Fibroblast of lung (primary cell): ENCODE measurements around the gene PDK3. TPM values are rescaled to one million over a fixed set of nuclear protein-coding genes. Genes with fewer than 3 reads are reported as not detected.

Experiments
- DNase-seq, 2 donors: peaks; one replicate each; pipeline versions ENCODE4 v3.0.0 to v3.0.0-alpha.2; 2010; ENCODE audit warnings: low read depth in 2 of 2
- H2AFZ ChIP-seq: 2 replicates; pipeline ENCODE4 v1.5.1; 2012; ENCODE audit warnings: low read length, control low read depth, inconsistent platforms
- H3K27ac ChIP-seq: 2 replicates; pipeline ENCODE4 v1.5.1; 2011; ENCODE audit warnings: low read length, control low read depth; ENCODE audit not compliant: insufficient read depth
- H3K27me3 ChIP-seq: 2 replicates; pipeline ENCODE4 v1.5.1; 2011; ENCODE audit warnings: mild to moderate bottlenecking, low read length; ENCODE audit not compliant: control insufficient read depth, insufficient read depth
- H3K36me3 ChIP-seq: 2 replicates; pipeline ENCODE4 v1.5.1; 2011; ENCODE audit warnings: low read length; ENCODE audit not compliant: control insufficient read depth, insufficient read depth
- H3K4me1 ChIP-seq: 2 replicates; pipeline ENCODE4 v1.5.1; 2011; ENCODE audit warnings: low read length; ENCODE audit not compliant: control insufficient read depth, insufficient read depth; ENCODE audit errors: extremely low read depth
- H3K4me2 ChIP-seq: 2 replicates; pipeline ENCODE4 v1.5.1; 2011; ENCODE audit warnings: low read length, control low read depth; ENCODE audit not compliant: insufficient read depth; ENCODE audit errors: extremely low read depth
- H3K4me3 ChIP-seq, 4 experiments: fragments of 200-600 bp in 1 of 4; sonication (generic) in 1 of 4; replicated peaks in 1 of 4; 2 replicates each; pipeline ENCODE4 v1.5.1; 2011 to 2016; ENCODE audit warnings: low read length in 4 of 4, low read depth in 3 of 4, mild to moderate bottlenecking in 3 of 4, control low read depth in 2 of 4, inconsistent platforms in 1 of 4, mixed read lengths in 1 of 4; ENCODE audit not compliant: insufficient read depth in 1 of 4; ENCODE audit errors: control extremely low read depth in 1 of 4
- H3K79me2 ChIP-seq: 2 replicates; pipeline ENCODE4 v1.5.1; 2012; ENCODE audit warnings: mild to moderate bottlenecking, low read length, inconsistent platforms; ENCODE audit not compliant: control insufficient read depth, insufficient read depth
- H3K9ac ChIP-seq: 2 replicates; pipeline ENCODE4 v1.5.1; 2011; ENCODE audit warnings: mild to moderate bottlenecking, low read length, control low read depth; ENCODE audit not compliant: insufficient read depth
- H3K9me3 ChIP-seq: 2 replicates; pipeline ENCODE4 v1.5.1; 2012; ENCODE audit warnings: low read depth, low read length; ENCODE audit not compliant: control insufficient read depth, insufficient read depth
- H4K20me1 ChIP-seq: 2 replicates; pipeline ENCODE4 v1.5.1; 2011; ENCODE audit warnings: low read length; ENCODE audit not compliant: control insufficient read depth, insufficient read depth; ENCODE audit errors: extremely low read depth
- CTCF ChIP-seq, 2 donors: IDR thresholded peaks in 1 of 2; conservative IDR thresholded peaks in 1 of 2; 1 replicate in 1 of 2; 2 replicates in 1 of 2; pipeline ENCODE4 v1.5.1; 2011 to 2012; ENCODE audit warnings: low read length in 2 of 2, control low read depth in 1 of 2, inconsistent platforms in 1 of 2, low read depth in 1 of 2, mild to moderate bottlenecking in 1 of 2
- EZH2 ChIP-seq: IDR thresholded peaks from 2 replicates; pipeline ENCODE4 v1.5.1; 2012; ENCODE audit warnings: low read length, control low read depth, mild to moderate bottlenecking; ENCODE audit errors: missing control alignments
- polyA plus RNA-seq, 2 donors: library from polyadenylated mRNA; depleted of rRNA in 1 of 2; stranded (reverse) in 1 of 2; unstranded in 1 of 2; fragments of >200 nt; gene quantifications; 2 replicates each; pipeline ENCODE4 v1.2.1, GENCODE V29; 2011 to 2012; ENCODE audit warnings: missing spikeins in 1 of 2
- total RNA-seq: library from RNA; depleted of rRNA; stranded (reverse); fragments of >200 nt; gene quantifications from 2 replicates; pipeline ENCODE4 v1.2.1, GENCODE V29; 2014

Gene PDK3
- total and polyA plus RNA-seq, 2 donors (not counting 1 experiment from before 2014, with no cell fraction given): 2.8 to 4.2 TPM

- no peak overlapping the region for H2AFZ ChIP-seq
- H4K20me1 ChIP-seq: no peaks in the 10 kb centered on the region
- no peaks in the 10 kb centered on the region for H3K9me3 ChIP-seq
- no peaks in the 10 kb centered on the region for H3K79me2 ChIP-seq
- H3K9ac ChIP-seq: no peak overlapping the region
- H3K4me2 ChIP-seq: no peak overlapping the region
- no peak for TF ChIP-seq EZH2
- TF ChIP-seq CTCF (conservative IDR thresholded peaks at IDR 0.05 in 1 of 2, IDR thresholded peaks at IDR 0.05 in 1 of 2; ENCODE audit: low read depth in 1 of 2, low read length in 2 of 2): no peak
- H3K27ac ChIP-seq: no peak overlapping the region
- no peaks in the 10 kb centered on the region for H3K36me3 ChIP-seq
- no peaks in the 10 kb centered on the region for H3K27me3 ChIP-seq
- H3K4me1 ChIP-seq: no peaks in the 10 kb centered on the region
- no peak for DNase-seq
- H3K4me3 ChIP-seq: no peak overlapping the region
These were observed 109.7 kb downstream of the PDK3 start for GRCh38 chrX:24574743-24575142.

GRCh38 chrX:24575496-24575895, 110.4 kb downstream of the PDK3 start:
- Histone ChIP-seq H3K27me3 (no peaks in the 10 kb centered on the region), H3K79me2 (no peaks in the 10 kb centered on the region), H3K4me2 (no peak overlapping the region), H3K9ac (no peak overlapping the region), H3K9me3 (no peaks in the 10 kb centered on the region), H3K36me3 (no peaks in the 10 kb centered on the region), H3K4me1 (no peaks in the 10 kb centered on the region), H3K27ac (no peak overlapping the region), H4K20me1 (no peaks in the 10 kb centered on the region), H2AFZ (no peak overlapping the region), H3K4me3 (no peak overlapping the region)
- TF ChIP-seq EZH2 (no peak), CTCF (conservative IDR thresholded peaks at IDR 0.05 in 1 of 2, IDR thresholded peaks at IDR 0.05 in 1 of 2; ENCODE audit: low read depth in 1 of 2, low read length in 2 of 2) (no peak)
- no peak for DNase-seq

GRCh38 chrX:24577091-24577490, 112.0 kb downstream of the PDK3 start:
- Histone ChIP-seq H3K9ac (no peak overlapping the region), H3K27ac (no peak overlapping the region), H3K4me3 (no peak overlapping the region), H2AFZ (no peak overlapping the region), H3K79me2 (no peaks in the 10 kb centered on the region), H3K36me3 (no peaks in the 10 kb centered on the region), H4K20me1 (no peaks in the 10 kb centered on the region), H3K9me3 (no peaks in the 10 kb centered on the region), H3K4me1 (no peaks in the 10 kb centered on the region), H3K4me2 (no peak overlapping the region), H3K27me3 (no peaks in the 10 kb centered on the region)
- TF ChIP-seq CTCF (conservative IDR thresholded peaks at IDR 0.05 in 1 of 2, IDR thresholded peaks at IDR 0.05 in 1 of 2; ENCODE audit: low read depth in 1 of 2, low read length in 2 of 2): no peak
- no peak for TF ChIP-seq EZH2
- no peak for DNase-seq

Other genes with a start within 250 kb of the PDK3 start
- gene SUPT20HL2, start 151.2 kb upstream of the PDK3 start, total RNA-seq: not detected in 2 replicates
- not detected in 2 replicates for gene SUPT20HL2, start 151.2 kb upstream of the PDK3 start, polyA plus RNA-seq
- gene SUPT20HL1, start 104.6 kb upstream of the PDK3 start, total RNA-seq: not detected in 2 replicates
- not detected in 2 replicates for gene SUPT20HL1, start 104.6 kb upstream of the PDK3 start, polyA plus RNA-seq
- 0.17 and 0.51 TPM in 2 replicates for gene PCYT1B, start 182.1 kb downstream of the PDK3 start, total RNA-seq
- 0.14 and 0.34 TPM in 2 replicates for gene PCYT1B, start 182.1 kb downstream of the PDK3 start, polyA plus RNA-seq
- gene POLA1, start 228.6 kb downstream of the PDK3 start, total RNA-seq: 9.2 and 10.3 TPM in 2 replicates
- gene POLA1, start 228.6 kb downstream of the PDK3 start, polyA plus RNA-seq: 1.7 and 3.8 TPM in 2 replicates